NCI-H345 treated with DMSO at 0.1 percent for 48 hours (cell line): Measurements from ENCODE around the gene TBX10.
"Not testable (repeated sequence)": the region's sequence is repeated elsewhere in the genome, so short reads cannot be mapped to it uniquely, and the experiment has no call there.

Experiments
- DNase-seq: peaks from one replicate; lab custom pipeline; 2025; ENCODE audit not compliant: unreplicated experiment; lab: John Stamatoyannopoulos, UW

Gene TBX10

GRCh38 chr11:67646535-67647336 lies 7.2 kb upstream of the TBX10 start:
- DNase-seq: no peak

GRCh38 chr11:67645521-67646461 lies 6.2 kb upstream of the TBX10 start:
- DNase-seq: no peak

- DNase-seq: no peak
Measured at GRCh38 chr11:67644472-67645418, 5.2 kb upstream of the TBX10 start.

GRCh38 chr11:67644042-67644441 lies 4.5 kb upstream of the TBX10 start:
- DNase-seq: no peak

GRCh38 chr11:67642173-67643120 lies 2.9 kb upstream of the TBX10 start:
- no peak for DNase-seq

- no peak for DNase-seq
Measured at GRCh38 chr11:67641338-67642172, 2.0 kb upstream of the TBX10 start.

GRCh38 chr11:67640758-67641337 lies 1.3 kb upstream of the TBX10 start:
- no peak for DNase-seq

- no peak for DNase-seq
Measured at GRCh38 chr11:67640021-67640757, 626 bp upstream of the TBX10 start.

GRCh38 chr11:67638535-67639437 lies 777 bp downstream of the TBX10 start:
- DNase-seq: no peak

- DNase-seq: not testable (repeated sequence)
Measured at GRCh38 chr11:67637441-67637840, 2.1 kb downstream of the TBX10 start.

- DNase-seq: no peak
Measured at GRCh38 chr11:67636962-67637361, 2.6 kb downstream of the TBX10 start.

GRCh38 chr11:67635231-67635521 lies 4.4 kb downstream of the TBX10 start:
- DNase-seq: no peak

- DNase-seq: no peak
Measured at GRCh38 chr11:67634366-67635230, 5.0 kb downstream of the TBX10 start.

- no peak for DNase-seq
Measured at GRCh38 chr11:67633758-67634365, 5.7 kb downstream of the TBX10 start.

GRCh38 chr11:67632982-67633755 lies 6.4 kb downstream of the TBX10 start:
- DNase-seq: no peak
